ENCODE results near the gene CIC. TPM values are rescaled to one million over a fixed set of nuclear protein-coding genes. Genes with fewer than 3 reads are reported as not detected.
A peak's percentile ranks its signal among the peaks of the same experiment; 100 is the strongest.

CIC gene
- polyA plus RNA-seq, 2 of the 4 experiments (the other 2 are of a cell fraction), result 7.2 to 56.4 TPM

GRCh38 chr19:42253245-42254088 lies 15.6 kb upstream of the CIC start (continued):
- TF ChIP-seq HEYL (CRISPR knock-in tag; IDR thresholded peaks at IDR 0.05) (no peak), TFCP2L1 (CRISPR knock-in tag; IDR thresholded peaks at IDR 0.05) (no peak), ZC3H11A (IDR thresholded peaks at IDR 0.05) (no peak), HDAC2 (IDR thresholded peaks at IDR 0.05) (no peak), HES2 (IDR thresholded peaks at IDR 0.05) (no peak), FOXS1 (CRISPR knock-in tag; IDR thresholded peaks at IDR 0.05) (no peak), NR3C1 (IDR thresholded peaks at IDR 0.05) (no peak), POLR2A (IDR thresholded peaks at IDR 0.05; ENCODE audit: low read length) (no peak), USF2 (IDR thresholded peaks at IDR 0.05) (peak; percentile 63), POLR2AphosphoS2 (conservative IDR thresholded peaks at IDR 0.05; ENCODE audit: low read length) (no peak), CBX2 (IDR thresholded peaks at IDR 0.05; ENCODE audit: borderline replicate concordance, low read depth) (no peak), FOSB (CRISPR knock-in tag; IDR thresholded peaks at IDR 0.05) (no peak), GATA3 (IDR thresholded peaks at IDR 0.05; ENCODE audit: borderline replicate concordance) (peak; percentile 24; the same call in 1 of the 2 replicates), CHD4 (IDR thresholded peaks at IDR 0.05; ENCODE audit: borderline replicate concordance) (no peak), RNF2 (IDR thresholded peaks at IDR 0.05; ENCODE audit: borderline replicate concordance, low read depth) (no peak), RFX5 (IDR thresholded peaks at IDR 0.05) (no peak), HOXB5 (CRISPR knock-in tag; IDR thresholded peaks at IDR 0.05) (no peak), CHD2 (IDR thresholded peaks at IDR 0.05; ENCODE audit: low read length, partially characterized antibody) (no peak), RAD21 (conservative IDR thresholded peaks at IDR 0.05 in 1 of 2, IDR thresholded peaks at IDR 0.05 in 1 of 2) (no peak), NPAS2 (CRISPR knock-in tag; IDR thresholded peaks at IDR 0.05; ENCODE audit: borderline replicate concordance) (no peak), FOSL2 (IDR thresholded peaks at IDR 0.05) (no peak), FOSL2 (CRISPR knock-in tag; IDR thresholded peaks at IDR 0.05) (no peak), ZFP36 (IDR thresholded peaks at IDR 0.05; ENCODE audit: borderline replicate concordance, partially characterized antibody) (no peak), PBX3 (IDR thresholded peaks at IDR 0.05) (peak; percentile 52; the same call in 1 of the 2 replicates), EHF (CRISPR knock-in tag; IDR thresholded peaks at IDR 0.05) (no peak), KDM5A (IDR thresholded peaks at IDR 0.05) (no peak), SREBF2 (IDR thresholded peaks at IDR 0.05) (no peak), JUNB (IDR thresholded peaks at IDR 0.05) (no peak), NFE2L2 (conservative IDR thresholded peaks at IDR 0.05; ENCODE audit: low read length) (no peak), KDM1A (IDR thresholded peaks at IDR 0.05; ENCODE audit: low read depth) (no peak), HMGXB4 (CRISPR knock-in tag; IDR thresholded peaks at IDR 0.05; ENCODE audit: borderline replicate concordance) (no peak), RARB (CRISPR knock-in tag; IDR thresholded peaks at IDR 0.05) (no peak), E2F6 (IDR thresholded peaks at IDR 0.05; ENCODE audit: borderline replicate concordance, low read depth) (0 out of 2 replicates have a peak, but pooled peaks have one; percentile 31), HOXB13 (CRISPR knock-in tag; IDR thresholded peaks at IDR 0.05; ENCODE audit: low read depth) (no peak), BHLHE40 (IDR thresholded peaks at IDR 0.05; ENCODE audit: low read depth, low read length) (peak; percentile 64), EHMT2 (IDR thresholded peaks at IDR 0.05; ENCODE audit: low read depth) (no peak)
- TF ChIP-seq, protein P1, sequence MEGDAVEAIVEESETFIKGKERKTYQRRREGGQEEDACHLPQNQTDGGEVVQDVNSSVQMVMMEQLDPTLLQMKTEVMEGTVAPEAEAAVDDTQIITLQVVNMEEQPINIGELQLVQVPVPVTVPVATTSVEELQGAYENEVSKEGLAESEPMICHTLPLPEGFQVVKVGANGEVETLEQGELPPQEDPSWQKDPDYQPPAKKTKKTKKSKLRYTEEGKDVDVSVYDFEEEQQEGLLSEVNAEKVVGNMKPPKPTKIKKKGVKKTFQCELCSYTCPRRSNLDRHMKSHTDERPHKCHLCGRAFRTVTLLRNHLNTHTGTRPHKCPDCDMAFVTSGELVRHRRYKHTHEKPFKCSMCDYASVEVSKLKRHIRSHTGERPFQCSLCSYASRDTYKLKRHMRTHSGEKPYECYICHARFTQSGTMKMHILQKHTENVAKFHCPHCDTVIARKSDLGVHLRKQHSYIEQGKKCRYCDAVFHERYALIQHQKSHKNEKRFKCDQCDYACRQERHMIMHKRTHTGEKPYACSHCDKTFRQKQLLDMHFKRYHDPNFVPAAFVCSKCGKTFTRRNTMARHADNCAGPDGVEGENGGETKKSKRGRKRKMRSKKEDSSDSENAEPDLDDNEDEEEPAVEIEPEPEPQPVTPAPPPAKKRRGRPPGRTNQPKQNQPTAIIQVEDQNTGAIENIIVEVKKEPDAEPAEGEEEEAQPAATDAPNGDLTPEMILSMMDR (IDR thresholded peaks at IDR 0.05), result no peak
- TF ChIP-seq, protein P2, sequence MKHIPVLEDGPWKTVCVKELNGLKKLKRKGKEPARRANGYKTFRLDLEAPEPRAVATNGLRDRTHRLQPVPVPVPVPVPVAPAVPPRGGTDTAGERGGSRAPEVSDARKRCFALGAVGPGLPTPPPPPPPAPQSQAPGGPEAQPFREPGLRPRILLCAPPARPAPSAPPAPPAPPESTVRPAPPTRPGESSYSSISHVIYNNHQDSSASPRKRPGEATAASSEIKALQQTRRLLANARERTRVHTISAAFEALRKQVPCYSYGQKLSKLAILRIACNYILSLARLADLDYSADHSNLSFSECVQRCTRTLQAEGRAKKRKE (CRISPR knock-in tag; IDR thresholded peaks at IDR 0.05; ENCODE audit: low read depth), result no peak

All from A549 (cell line).